ENCODE results near the gene SPRED2. TPM values are rescaled to one million over a fixed set of nuclear protein-coding genes. Genes with fewer than 3 reads are reported as not detected.

SPRED2 gene
- total RNA-seq, 1 donor from 2014 or later = 55.8 TPM

GRCh38 chr2:65371074-65371434 is 61.3 kb downstream of the SPRED2 start:
- no peak for TF ChIP-seq CTCF (conservative IDR thresholded peaks at IDR 0.05)
- Mint-ChIP-seq H3K36me3 (ENCODE audit: low read depth) (no peaks in the 10 kb centered on the region), H3K4me3 (no peak overlapping the region), H3K9me3 (no peaks in the 10 kb centered on the region), H3K4me1 (peaks cover 46% of the 10 kb centered on the region), H3K27ac (ENCODE audit: unreplicated experiment) (no peak overlapping the region), H3K27me3 (ENCODE audit: low read depth) (no peaks in the 10 kb centered on the region)
- no peak for DNase-seq (ENCODE audit: low read depth, low spot score)

GRCh38 chr2:65370387-65371073 is 61.9 kb downstream of the SPRED2 start:
- no peak overlapping the region for H3K27ac Mint-ChIP-seq (ENCODE audit: unreplicated experiment)
- H3K27me3 Mint-ChIP-seq (ENCODE audit: low read depth) = no peaks in the 10 kb centered on the region
- DNase-seq (ENCODE audit: low read depth, low spot score) = no peak
- no peak overlapping the region for H3K4me3 Mint-ChIP-seq
- no peaks in the 10 kb centered on the region for H3K9me3 Mint-ChIP-seq
- H3K36me3 Mint-ChIP-seq (ENCODE audit: low read depth) = no peaks in the 10 kb centered on the region
- peaks cover 51% of the 10 kb centered on the region for H3K4me1 Mint-ChIP-seq
- no peak for TF ChIP-seq CTCF (conservative IDR thresholded peaks at IDR 0.05)

GRCh38 chr2:65369980-65370379 is 62.4 kb downstream of the SPRED2 start:
- H3K9me3 Mint-ChIP-seq = no peaks in the 10 kb centered on the region
- no peak overlapping the region for H3K27ac Mint-ChIP-seq (ENCODE audit: unreplicated experiment)
- no peak for DNase-seq (ENCODE audit: low read depth, low spot score)
- H3K27me3 Mint-ChIP-seq (ENCODE audit: low read depth) = no peaks in the 10 kb centered on the region
- TF ChIP-seq CTCF (conservative IDR thresholded peaks at IDR 0.05) = no peak
- no peak overlapping the region for H3K4me3 Mint-ChIP-seq
- H3K36me3 Mint-ChIP-seq (ENCODE audit: low read depth) = no peaks in the 10 kb centered on the region
- peaks cover 57% of the 10 kb centered on the region for H3K4me1 Mint-ChIP-seq

GRCh38 chr2:65369574-65369973 is 62.8 kb downstream of the SPRED2 start:
- no peak overlapping the region for H3K4me3 Mint-ChIP-seq
- H3K4me1 Mint-ChIP-seq = peaks cover 57% of the 10 kb centered on the region

GRCh38 chr2:65368468-65368867 is 63.9 kb downstream of the SPRED2 start:
- no peak overlapping the region for H3K27ac Mint-ChIP-seq (ENCODE audit: unreplicated experiment)
- no peak overlapping the region for H3K4me3 Mint-ChIP-seq
- no peaks in the 10 kb centered on the region for H3K27me3 Mint-ChIP-seq (ENCODE audit: low read depth)
- no peaks in the 10 kb centered on the region for H3K36me3 Mint-ChIP-seq (ENCODE audit: low read depth)
- TF ChIP-seq CTCF (conservative IDR thresholded peaks at IDR 0.05) = no peak
- no peaks in the 10 kb centered on the region for H3K9me3 Mint-ChIP-seq
- H3K4me1 Mint-ChIP-seq = peaks cover 67% of the 10 kb centered on the region
- no peak for DNase-seq (ENCODE audit: low read depth, low spot score)

More at GRCh38 chr2:65369574-65369973, 62.8 kb downstream of the SPRED2 start:
- Mint-ChIP-seq H3K27ac (ENCODE audit: unreplicated experiment) (no peak overlapping the region), H3K9me3 (no peaks in the 10 kb centered on the region), H3K27me3 (ENCODE audit: low read depth) (no peaks in the 10 kb centered on the region), H3K36me3 (ENCODE audit: low read depth) (no peaks in the 10 kb centered on the region)
- no peak for TF ChIP-seq CTCF (conservative IDR thresholded peaks at IDR 0.05)
- no peak for DNase-seq (ENCODE audit: low read depth, low spot score)
